Coronary artery (tissue), 2 donors: Measurements from ENCODE around the gene LACTB.

Experiments used
- DNase-seq: peaks from one replicate; pipeline ENCODE4 v3.0.0-alpha.2; 2017; ENCODE audit warnings: low spot score
- H3K27ac ChIP-seq, 2 donors: fragments of 200-600 bp; sonication (generic); one replicate each; pipeline ENCODE4 v1.5.1; 2016 to 2019
- H3K4me3 ChIP-seq: fragments of 200-600 bp; sonication (generic); 2 replicates; pipeline ENCODE4 v1.5.1; 2016; ENCODE audit warnings: mild to moderate bottlenecking, moderate library complexity
- TF ChIP-seq, protein P1 (sequence below): fragments of 200-600 bp; sonication (generic); IDR thresholded peaks from one replicate; pipeline ENCODE4 v1.5.1; 2019; ENCODE audit warnings: antibody characterized with exemption

LACTB gene

DNA sequence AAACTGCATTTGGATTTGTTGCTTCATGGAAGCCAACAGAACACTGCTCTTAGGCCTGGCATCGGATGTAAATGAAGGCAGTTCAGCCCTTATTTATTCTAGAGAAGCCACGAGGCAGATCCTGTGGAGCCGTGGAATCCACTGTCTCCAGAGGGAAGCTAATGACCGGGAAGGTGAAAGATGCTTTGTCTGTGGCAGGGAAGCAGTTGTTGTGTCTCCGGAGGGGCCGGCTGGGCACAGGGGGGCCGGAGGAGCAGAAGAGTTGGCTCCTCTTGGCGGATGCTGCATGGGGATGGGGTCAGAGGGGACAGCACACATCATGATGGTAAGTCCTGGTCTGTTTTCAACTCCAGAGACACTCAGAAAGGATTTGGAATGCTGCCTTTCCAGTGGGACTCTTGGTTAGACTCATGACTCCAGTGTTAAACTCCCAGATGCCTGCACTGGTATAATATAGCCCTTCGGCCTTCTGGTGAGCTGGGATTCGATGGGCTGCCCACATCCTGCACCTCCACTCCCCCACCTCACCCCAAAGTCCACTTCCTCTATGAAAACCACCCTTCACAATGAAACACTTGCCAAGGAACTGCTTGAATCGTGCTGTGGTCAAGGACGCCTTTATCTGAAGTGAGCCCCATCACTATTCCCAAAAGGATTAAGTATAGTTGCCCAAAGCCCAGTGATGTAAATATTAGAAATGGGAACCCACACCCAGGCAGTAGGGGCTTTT, 45.5 kb upstream of the LACTB start:
- TF ChIP-seq, protein P1, sequence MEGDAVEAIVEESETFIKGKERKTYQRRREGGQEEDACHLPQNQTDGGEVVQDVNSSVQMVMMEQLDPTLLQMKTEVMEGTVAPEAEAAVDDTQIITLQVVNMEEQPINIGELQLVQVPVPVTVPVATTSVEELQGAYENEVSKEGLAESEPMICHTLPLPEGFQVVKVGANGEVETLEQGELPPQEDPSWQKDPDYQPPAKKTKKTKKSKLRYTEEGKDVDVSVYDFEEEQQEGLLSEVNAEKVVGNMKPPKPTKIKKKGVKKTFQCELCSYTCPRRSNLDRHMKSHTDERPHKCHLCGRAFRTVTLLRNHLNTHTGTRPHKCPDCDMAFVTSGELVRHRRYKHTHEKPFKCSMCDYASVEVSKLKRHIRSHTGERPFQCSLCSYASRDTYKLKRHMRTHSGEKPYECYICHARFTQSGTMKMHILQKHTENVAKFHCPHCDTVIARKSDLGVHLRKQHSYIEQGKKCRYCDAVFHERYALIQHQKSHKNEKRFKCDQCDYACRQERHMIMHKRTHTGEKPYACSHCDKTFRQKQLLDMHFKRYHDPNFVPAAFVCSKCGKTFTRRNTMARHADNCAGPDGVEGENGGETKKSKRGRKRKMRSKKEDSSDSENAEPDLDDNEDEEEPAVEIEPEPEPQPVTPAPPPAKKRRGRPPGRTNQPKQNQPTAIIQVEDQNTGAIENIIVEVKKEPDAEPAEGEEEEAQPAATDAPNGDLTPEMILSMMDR: no peak
- Histone ChIP-seq H3K27ac (peak overlapping the region in 1 of 2 donors; percentile 10), H3K4me3 (peak overlapping the region; percentile 2)
- DNase-seq: no peak

DNA sequence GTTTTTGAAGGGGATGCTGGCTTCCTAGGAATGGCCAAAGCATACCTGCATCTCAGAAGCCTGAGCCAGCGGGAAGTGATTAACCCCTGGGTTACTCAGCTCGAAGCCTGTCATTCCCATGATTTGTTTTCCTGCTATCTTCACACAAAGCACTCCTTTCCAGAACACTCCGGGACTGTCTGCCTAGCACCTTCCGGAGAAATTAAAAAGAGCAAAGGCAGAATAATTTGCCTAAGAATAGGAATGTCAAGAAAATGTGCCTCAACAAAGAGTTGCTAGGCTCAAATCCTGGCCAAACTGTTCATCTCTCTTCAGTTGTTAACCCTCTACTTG, 45.0 kb upstream of the LACTB start:
- TF ChIP-seq, protein P1: no peak
- Histone ChIP-seq H3K4me3 (no peak overlapping the region), H3K27ac (no peak overlapping the region)
- no peak for DNase-seq

DNA sequence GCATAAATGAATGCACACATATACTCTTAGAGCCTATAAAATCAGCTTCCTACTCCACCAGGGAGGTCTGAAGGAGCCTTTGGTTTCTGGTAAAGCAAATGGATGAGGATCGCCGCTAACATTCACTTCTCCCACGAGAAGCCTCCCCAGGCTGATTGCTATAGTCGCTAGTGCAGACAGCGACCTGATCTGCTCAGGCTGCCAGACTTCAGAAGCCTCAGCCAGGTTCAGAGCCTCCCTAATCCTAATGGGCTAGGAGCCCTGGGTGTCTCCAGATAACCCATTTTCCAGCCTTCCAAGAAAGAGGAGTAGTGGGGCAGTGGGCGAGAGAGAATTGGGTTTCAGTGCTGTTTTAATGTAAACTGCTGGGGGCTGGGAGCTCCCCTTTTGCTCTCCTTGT, 43.7 kb upstream of the LACTB start:
- H3K4me3 ChIP-seq: no peak overlapping the region
- DNase-seq: no peak
- TF ChIP-seq, protein P1: no peak
- H3K27ac ChIP-seq: no peak overlapping the region

DNA sequence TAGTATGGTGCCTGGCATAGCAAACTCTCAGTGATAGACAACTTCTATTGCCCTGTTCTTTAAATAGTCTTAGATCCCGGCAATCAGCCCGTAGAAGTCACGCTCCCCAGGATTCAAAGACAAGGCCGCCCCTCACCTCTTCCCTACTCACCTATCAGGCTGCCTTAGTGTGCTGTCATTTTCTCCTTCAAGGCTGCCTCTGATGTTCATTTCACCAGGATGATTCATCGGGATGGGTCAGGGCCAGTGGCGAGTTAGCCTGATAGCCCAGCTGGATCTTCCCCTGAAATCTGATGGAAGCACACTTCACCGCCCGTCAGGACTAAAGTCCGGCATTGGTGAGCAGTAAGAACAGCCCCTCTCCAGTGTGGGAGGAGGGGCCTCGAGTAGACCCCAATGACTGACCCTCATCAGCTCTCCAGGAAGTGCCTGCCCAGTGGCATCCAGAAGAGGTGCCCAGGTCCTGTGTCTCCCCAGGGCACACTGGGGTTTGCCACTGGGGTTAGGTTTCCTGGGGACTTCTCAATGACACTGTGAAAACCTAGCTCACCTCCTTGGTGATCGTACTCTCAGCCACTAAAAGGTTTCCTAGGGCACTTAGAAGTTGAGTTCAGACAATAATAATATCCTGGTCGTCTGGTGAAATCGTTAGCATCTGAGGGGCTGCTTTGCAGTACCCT, 41.6 kb upstream of the LACTB start:
- TF ChIP-seq, protein P1: no peak
- DNase-seq: no peak
- Histone ChIP-seq H3K4me3 (no peak overlapping the region), H3K27ac (no peak overlapping the region)

DNA sequence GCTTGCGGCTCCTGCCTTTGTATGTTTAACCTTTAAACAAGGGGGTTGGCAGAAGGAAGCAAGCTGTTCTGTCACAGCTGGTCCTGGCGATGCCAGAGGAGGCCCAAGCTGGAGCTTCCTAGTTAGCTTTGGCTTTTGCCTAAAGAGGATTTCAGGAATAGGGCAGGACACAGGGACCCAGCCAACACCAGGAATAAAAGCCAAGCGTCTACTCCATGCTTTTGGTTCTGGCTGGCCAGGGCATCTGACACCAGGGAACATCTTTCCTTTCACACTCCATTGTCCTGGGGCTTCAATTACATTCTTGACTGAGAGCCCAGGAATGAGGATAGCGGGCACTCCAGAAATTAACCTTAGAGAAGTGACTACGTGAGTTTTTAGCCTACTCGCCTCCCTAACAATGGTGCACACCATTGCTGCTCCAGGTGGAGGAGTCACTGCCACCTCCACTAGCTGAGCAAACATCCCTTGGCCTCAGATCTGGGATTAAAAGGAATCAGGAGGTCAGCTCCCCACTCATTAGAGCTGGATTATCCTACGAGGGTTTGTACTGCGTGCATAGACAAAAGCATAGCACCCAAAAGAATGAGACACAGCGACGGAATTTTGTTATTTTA, 40.9 kb upstream of the LACTB start:
- no peak for DNase-seq
- Histone ChIP-seq H3K4me3 (no peak overlapping the region), H3K27ac (no peak overlapping the region)
- TF ChIP-seq, protein P1: no peak

DNA sequence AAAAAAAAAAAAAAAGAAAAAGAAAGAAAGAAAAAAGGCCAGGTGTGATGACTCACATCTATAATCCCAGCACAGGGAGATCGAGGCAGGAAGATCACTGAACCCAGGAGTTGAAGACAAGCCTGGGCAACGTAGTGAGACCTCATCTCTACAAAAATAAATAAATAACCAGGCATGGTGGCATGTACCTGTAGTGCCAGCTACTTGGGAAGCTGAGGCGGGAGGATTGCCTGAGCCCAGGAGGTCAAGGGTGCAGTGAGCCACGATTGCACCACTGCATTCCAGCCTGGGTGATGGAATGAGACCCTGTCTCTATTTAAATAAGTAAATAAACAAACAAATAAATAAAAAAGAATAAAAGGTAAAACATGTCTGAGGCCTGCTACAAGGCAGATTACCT, 39.3 kb upstream of the LACTB start:
- no peak for DNase-seq
- TF ChIP-seq, protein P1: no peak
- no peak overlapping the region for H3K4me3 ChIP-seq
- H3K27ac ChIP-seq: no peak overlapping the region
